GM19099 (cell line): ENCODE results near the gene L1TD1.

ENCODE experiments used
- POLR2A ChIP-seq: IDR thresholded peaks from 3 replicates; pipeline ENCODE4 v1.6.1; 2011; ENCODE audit warnings: low read depth; ENCODE audit not compliant: insufficient read length; ENCODE audit errors: extremely low read depth

L1TD1 gene

GRCh38 chr1:62194651-62195544 lies at the start of gene L1TD1:
Gene L1TD1 (plus strand): TSS chr1:62194849. CDS start chr1:62206629, 11,780 bp downstream.
- TF ChIP-seq POLR2A, result no peak

DNA sequence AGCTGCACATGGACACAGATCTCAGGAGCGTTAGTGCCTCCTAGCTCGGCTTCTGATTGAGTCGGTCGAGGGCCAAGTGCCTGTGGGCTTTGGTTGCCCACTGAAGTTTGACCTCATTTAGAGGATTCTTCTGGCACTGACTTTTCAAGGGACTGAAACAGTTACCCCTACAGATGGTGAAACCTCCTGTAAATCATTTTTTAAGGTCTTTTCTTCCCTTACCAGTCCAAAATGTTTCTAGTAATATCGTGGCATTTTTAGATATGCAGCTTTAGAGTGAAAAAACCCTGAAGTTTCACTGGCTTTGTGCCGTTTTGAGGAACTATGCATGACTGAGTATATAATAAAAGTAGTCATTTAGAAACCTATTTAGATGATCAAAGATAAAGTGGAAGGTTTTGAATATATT lies 34.7 kb upstream of the L1TD1 start:
- no peak for TF ChIP-seq POLR2A

DNA sequence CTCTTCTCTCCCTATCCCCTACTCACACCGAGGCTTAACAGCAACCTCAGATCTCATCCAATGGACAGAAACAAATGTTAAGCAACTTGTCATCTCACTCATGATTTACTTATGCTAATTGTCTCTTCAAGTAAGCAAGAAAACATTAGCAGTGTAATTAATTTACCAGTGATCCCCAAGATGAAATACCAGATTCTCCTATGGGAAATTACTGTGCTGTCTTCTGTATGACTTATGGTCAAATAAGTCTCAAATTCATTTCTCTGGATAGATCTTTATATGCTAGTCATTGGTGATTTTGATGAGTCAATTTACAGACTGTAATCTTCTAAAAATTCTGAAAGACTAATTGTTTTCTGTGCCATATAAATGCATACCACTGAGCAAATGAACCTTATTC lies 32.9 kb upstream of the L1TD1 start:
- no peak for TF ChIP-seq POLR2A

GRCh38 chr1:62175568-62176179 lies 19.0 kb upstream of the L1TD1 start:
- no peak for TF ChIP-seq POLR2A

DNA sequence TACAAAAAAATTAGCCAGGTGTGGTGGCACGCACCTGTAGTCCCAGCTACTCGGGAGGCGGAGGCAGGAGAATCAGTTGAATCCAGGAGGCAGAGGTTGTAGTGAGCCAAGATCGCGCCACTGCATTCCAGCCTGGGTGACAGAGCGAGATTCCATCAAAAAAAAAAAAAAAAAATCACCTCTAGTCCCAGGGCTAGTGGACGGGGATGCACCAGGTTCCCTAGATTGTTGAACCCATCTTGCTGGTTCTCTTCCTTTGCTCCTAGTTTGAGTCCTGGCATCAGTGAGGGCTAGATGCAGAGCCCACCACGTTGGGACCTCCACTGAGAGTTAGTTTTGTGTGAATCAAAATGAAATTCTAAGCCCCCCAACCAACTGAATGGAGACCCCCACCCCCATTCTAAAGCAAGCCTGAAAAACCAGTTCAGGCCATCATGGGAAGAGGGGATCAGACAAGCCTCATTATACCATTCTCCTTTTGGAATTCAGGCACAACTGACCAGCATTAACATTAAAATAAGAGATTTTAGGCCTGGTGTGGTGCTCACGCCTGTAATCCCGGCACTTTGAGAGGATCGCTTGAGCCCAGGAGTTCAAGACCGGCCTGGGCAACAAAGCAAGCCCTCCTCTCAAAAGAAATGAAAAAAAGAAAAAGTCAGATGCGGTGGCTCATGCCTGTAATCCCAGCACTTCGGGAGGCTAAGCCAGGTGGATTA lies 17.9 kb upstream of the L1TD1 start:
- no peak for TF ChIP-seq POLR2A

- no peak for TF ChIP-seq POLR2A
Observed at GRCh38 chr1:62177621-62178020, 17.0 kb upstream of the L1TD1 start.

DNA sequence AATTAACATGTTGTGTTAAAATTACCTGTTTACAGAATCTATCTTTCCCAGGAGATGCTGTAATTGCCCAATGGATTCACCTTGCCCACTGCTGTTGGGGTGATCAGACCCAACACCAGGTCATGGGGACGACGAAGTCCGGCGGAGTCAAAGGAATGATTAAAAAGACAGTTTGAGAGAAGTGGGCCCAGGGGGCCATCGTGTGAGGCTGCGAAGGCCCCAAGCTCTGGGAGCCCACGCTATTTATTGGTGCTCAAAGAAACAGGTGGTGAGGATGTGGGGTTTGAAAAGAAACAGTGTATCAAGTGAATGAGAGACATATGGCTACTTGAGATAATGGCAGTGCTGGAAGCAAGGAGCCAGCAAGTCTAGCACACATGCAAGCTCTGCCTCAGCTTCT lies 16.3 kb upstream of the L1TD1 start:
- TF ChIP-seq POLR2A, result no peak

DNA sequence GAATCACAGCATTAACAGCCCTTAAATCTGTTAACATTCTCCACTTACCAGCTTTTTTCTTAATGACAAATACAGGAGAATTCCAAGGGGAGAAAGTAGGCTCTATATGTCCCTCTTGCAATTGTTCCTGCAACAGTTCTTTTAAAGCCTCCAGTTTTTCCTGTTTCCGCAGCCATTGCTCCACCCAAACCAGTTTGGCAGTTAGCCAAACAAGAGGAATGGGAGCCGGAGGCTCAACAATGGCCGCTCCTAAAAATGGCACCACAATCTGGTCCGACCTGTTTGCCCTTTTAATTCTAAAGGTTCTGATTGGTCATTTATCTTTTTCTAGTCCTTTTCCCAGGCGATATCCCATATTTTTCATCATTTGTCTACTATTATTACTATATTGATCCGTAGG lies 14.0 kb upstream of the L1TD1 start:
- no peak for TF ChIP-seq POLR2A

GRCh38 chr1:62181532-62181931 lies 13.1 kb upstream of the L1TD1 start:
- no peak for TF ChIP-seq POLR2A

- TF ChIP-seq POLR2A, result no peak
Observed at GRCh38 chr1:62184336-62184735, 10.3 kb upstream of the L1TD1 start.

DNA sequence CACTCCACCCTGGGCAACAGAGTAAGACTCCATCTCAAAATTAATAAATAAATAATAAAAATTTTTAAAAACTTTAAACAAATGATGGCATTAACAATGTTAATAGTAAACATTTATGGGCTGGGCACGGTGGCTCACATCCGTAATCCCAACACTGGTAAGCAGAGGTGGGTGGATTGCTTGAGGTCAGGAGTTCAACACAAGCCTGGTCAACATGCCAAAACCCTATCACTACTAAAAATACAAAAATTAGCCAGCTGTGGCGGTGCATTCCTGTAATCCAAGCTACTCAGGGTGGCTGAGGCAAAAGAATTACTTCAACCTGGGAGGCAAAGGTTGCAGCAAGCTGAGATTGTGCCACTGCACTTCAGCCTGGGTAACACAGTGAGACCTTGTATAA lies 9.0 kb upstream of the L1TD1 start:
- no peak for TF ChIP-seq POLR2A

DNA sequence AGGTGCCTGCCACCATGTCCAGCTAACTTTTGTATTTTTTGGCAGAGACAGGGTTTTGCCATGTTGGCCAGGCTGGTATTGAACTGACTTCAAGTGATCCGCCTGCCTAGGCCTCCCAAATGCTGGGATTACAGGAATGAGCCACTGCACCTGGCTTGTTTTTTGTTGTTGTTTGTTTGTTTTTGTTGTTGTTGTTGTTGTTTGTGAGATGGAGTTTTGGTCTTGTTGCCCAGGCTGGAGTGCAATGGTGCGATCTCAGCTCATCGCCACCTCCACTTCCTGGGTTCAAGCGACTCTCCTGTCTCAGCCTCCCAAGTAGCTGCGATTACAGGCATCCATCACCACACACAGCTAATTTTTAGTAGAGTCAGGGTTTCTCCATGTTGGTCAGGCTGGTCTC lies 7.1 kb upstream of the L1TD1 start:
- no peak for TF ChIP-seq POLR2A

- no peak for TF ChIP-seq POLR2A
Observed at GRCh38 chr1:62188111-62188510, 6.5 kb upstream of the L1TD1 start.

- TF ChIP-seq POLR2A, result no peak
Observed at GRCh38 chr1:62196086-62196690, 1.5 kb downstream of the L1TD1 start.

GRCh38 chr1:62198069-62198780 lies 3.6 kb downstream of the L1TD1 start:
- no peak for TF ChIP-seq POLR2A
